Activated CD4-positive, alpha-beta T cell treated with anti-CD3 and anti-CD28 coated beads for 48 hours (primary cell): ENCODE data around the gene RBP4.
"Not testable (repeated sequence)": the region's sequence is repeated elsewhere in the genome, so short reads cannot be mapped to it uniquely, and the experiment has no call there.

Experiments
- DNase-seq: peaks from one replicate; pipeline ENCODE4 v3.0.0-alpha.2; 2020

Gene RBP4

DNA sequence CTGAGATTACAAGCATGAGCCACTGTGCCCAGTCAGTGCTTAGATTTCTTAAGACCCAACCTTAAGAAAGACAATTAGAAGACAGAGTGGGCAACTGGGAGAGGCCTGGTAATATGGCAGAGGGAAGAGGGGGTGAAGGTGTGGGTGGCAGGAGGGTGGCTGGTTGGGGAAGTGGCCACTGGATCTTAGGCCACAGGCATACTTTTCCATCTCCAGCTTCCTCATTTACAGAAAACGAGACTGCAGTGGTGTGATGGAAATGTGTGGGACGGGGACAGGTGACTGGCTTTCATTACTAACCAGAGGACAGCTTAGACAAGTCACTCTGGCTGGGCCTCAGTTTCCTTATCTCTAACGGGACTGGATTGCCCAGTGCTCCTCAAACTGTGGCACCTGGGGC, 35.6 kb downstream of the RBP4 start:
- DNase-seq, result no peak

DNA sequence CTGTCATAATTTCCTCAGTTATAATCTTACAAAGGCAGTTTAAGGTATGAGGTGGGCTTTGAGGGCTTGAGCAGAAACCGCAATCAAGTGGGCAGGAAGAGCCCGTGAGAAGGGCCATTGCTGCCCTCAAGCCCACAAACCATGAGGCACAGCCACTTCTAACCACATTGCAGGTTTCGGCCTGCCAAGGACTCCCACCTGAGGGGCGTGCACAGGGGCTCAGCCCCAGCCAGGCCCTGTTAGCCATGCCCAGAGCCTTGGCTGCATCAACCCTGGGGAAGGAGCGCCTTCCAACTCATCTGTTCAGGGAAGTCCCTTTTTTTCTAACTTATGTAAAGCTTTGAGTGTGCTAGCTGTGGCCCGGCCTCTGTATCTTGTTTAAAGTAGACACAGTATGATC, 40.5 kb downstream of the RBP4 start:
- no peak for DNase-seq

- no peak for DNase-seq
Observed at GRCh38 chr10:93559490-93559889, 41.5 kb downstream of the RBP4 start.

- peak; percentile 70 for DNase-seq
Observed at GRCh38 chr10:93554760-93555432, 46.1 kb downstream of the RBP4 start.

GRCh38 chr10:93554316-93554663, 46.7 kb downstream of the RBP4 start:
- DNase-seq, result no peak

DNA sequence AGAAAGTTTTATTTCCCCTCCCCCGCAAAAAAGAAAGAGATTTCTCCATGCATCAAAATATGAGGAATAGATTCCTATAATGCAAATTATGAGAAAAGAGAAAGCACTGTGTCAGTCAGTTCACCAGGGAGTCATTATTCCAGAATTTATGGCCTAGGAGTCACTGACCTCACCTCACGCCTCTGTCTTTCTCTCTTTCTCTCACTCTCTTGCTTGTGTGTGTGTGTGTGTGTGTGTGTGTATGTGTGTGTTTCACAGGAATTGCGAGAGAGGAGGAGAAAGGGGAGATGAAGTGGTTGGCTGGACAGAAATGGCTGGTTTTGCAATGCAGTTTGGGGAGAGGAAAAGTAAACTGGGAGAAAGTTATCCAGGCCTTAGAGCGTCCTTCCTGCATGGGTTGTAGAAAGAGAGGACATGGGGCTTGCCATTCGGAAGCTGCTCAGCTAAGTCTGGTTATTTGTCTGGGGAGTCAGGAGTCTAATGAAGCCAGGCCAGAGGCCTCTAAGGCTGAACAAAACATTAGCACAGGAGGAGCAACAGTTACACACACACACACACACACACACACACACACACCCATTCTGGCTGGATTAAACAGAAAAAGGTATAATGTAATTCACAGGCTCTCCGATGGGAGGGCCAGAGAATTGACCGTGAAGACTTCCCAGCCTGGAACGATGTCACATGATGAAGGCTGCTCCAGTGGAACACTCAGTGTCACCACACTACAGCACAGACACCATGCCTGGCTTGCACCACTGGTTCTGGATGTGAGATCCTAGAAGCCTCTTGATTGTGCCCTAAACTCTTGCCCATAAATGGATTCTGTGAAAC, 47.3 kb downstream of the RBP4 start:
- DNase-seq, result no peak

- no peak for DNase-seq
Observed at GRCh38 chr10:93552780-93553179, 48.3 kb downstream of the RBP4 start.

- no peak for DNase-seq
Observed at GRCh38 chr10:93550606-93551005, 50.4 kb downstream of the RBP4 start.

DNA sequence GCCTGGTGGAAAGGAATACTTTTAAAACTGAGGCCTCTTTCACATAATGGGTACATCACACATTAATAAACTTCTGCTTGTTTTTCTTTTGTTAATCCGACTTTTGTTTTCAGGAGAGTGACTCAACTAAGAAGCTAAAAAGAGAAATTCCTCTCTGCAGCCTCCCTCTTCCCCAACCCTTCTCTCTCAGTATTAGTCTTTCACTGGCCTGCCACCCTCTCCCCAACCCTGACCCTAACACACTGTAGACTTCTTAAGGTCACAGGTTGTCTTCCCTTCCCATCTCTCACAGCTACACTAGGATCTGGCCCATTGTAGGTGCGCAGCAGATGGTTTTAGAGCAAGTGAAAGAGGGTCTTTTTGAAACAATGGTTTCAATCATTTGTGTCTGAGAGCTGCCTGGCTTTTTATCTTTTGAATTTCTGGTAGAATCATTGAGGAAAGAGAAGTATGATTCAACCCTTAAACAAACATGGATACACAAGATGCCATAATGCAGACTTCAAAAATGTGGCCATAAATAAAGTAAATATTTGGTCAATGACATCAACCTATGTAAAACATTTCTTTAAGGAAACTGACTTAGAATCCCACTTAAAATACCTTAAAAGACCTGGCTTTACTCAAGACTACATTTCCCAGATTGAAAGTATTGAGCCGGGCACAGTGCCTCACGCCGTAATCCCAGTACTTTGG, 52.5 kb downstream of the RBP4 start:
- DNase-seq, result no peak

GRCh38 chr10:93547522-93547921, 53.5 kb downstream of the RBP4 start:
- no peak for DNase-seq

GRCh38 chr10:93546995-93547394, 54.0 kb downstream of the RBP4 start:
- DNase-seq, result not testable (repeated sequence)

GRCh38 chr10:93542358-93542791, 58.7 kb downstream of the RBP4 start:
- no peak for DNase-seq
